Stimulated activated CD4-positive, alpha-beta T cell treated with anti-CD3 and anti-CD28 coated beads, Interleukin-1b, Interleukin-23, amount 100 ng/mL, for 1 hour (primary cell): Measurements from ENCODE around the gene SLC5A10.
"Not testable (repeated sequence)": the region's sequence is repeated elsewhere in the genome, so short reads cannot be mapped to it uniquely, and the experiment has no call there.

Source experiments
- DNase-seq, 2 donors: peaks; one replicate each; pipeline ENCODE4 v3.0.0-alpha.2; 2020; ENCODE audit warnings: low read depth in 2 of 2

SLC5A10 gene

GRCh38 chr17:18947866-18948265 lies 4.1 kb upstream of the SLC5A10 start:
- no peak for DNase-seq

GRCh38 chr17:18948476-18949006 lies 3.4 kb upstream of the SLC5A10 start:
- DNase-seq = no peak

- DNase-seq = no peak
Observed at GRCh38 chr17:18949566-18949965, 2.4 kb upstream of the SLC5A10 start.

GRCh38 chr17:18950346-18950745 lies 1.6 kb upstream of the SLC5A10 start:
- DNase-seq = no peak

GRCh38 chr17:18950944-18951905 lies 740 bp upstream of the SLC5A10 start:
- no peak for DNase-seq

- no peak for DNase-seq
Observed at GRCh38 chr17:18953231-18953728, 1.3 kb downstream of the SLC5A10 start.

GRCh38 chr17:18954321-18954720 lies 2.4 kb downstream of the SLC5A10 start:
- DNase-seq = no peak

- no peak for DNase-seq
Observed at GRCh38 chr17:18955009-18955408, 3.0 kb downstream of the SLC5A10 start.

GRCh38 chr17:18956021-18956420 lies 4.1 kb downstream of the SLC5A10 start:
- not testable (repeated sequence) for DNase-seq

GRCh38 chr17:18956581-18956980 lies 4.6 kb downstream of the SLC5A10 start:
- DNase-seq = no peak

GRCh38 chr17:18957831-18958230 lies 5.9 kb downstream of the SLC5A10 start:
- DNase-seq = no peak

- no peak for DNase-seq
Observed at GRCh38 chr17:18958611-18959010, 6.6 kb downstream of the SLC5A10 start.

- DNase-seq = no peak
Observed at GRCh38 chr17:18959071-18959844, 7.3 kb downstream of the SLC5A10 start.

- DNase-seq = no peak
Observed at GRCh38 chr17:18959845-18960240, 7.9 kb downstream of the SLC5A10 start.

GRCh38 chr17:18960241-18960665 lies 8.3 kb downstream of the SLC5A10 start:
- no peak for DNase-seq

- DNase-seq = peak; percentile 48 to 73
Observed at GRCh38 chr17:18960803-18961511, 9.0 kb downstream of the SLC5A10 start.

GRCh38 chr17:18961634-18962493 lies 9.9 kb downstream of the SLC5A10 start:
- DNase-seq = no peak

GRCh38 chr17:18962494-18962815 lies 10.5 kb downstream of the SLC5A10 start:
- DNase-seq = no peak

- DNase-seq = no peak
Observed at GRCh38 chr17:18963126-18964017, 11.4 kb downstream of the SLC5A10 start.

GRCh38 chr17:18964018-18964351 lies 12.0 kb downstream of the SLC5A10 start:
- no peak for DNase-seq
